ENCODE data around the gene DDX5.

Gene DDX5

GRCh38 chr17:64506201-64506575, at the start of gene DDX5:
Gene DDX5 (minus strand): TSS chr17:64506289. CDS start chr17:64506119, 170 bp downstream.
- peak; percentile 97 to 98 for DNase-seq

- no peak for DNase-seq
These were observed 49.2 kb upstream of the DDX5 start for GRCh38 chr17:64555281-64555680.

- DNase-seq = no peak
These were observed 48.0 kb upstream of the DDX5 start for GRCh38 chr17:64554028-64554637.

- no peak for DNase-seq
These were observed 45.4 kb upstream of the DDX5 start for GRCh38 chr17:64551461-64551860.

GRCh38 chr17:64547319-64547718, 41.2 kb upstream of the DDX5 start:
- DNase-seq = no peak

- no peak for DNase-seq
These were observed 40.6 kb upstream of the DDX5 start for GRCh38 chr17:64546716-64547115.

- DNase-seq = no peak
These were observed 38.7 kb upstream of the DDX5 start for GRCh38 chr17:64544742-64545141.

GRCh38 chr17:64540118-64540776, 34.2 kb upstream of the DDX5 start:
- no peak for DNase-seq

- DNase-seq = no peak
These were observed 32.5 kb upstream of the DDX5 start for GRCh38 chr17:64538508-64539130.

- no peak for DNase-seq
These were observed 31.4 kb upstream of the DDX5 start for GRCh38 chr17:64537488-64537887.

- DNase-seq = no peak
These were observed 30.8 kb upstream of the DDX5 start for GRCh38 chr17:64536913-64537312.

- no peak for DNase-seq
These were observed 29.3 kb upstream of the DDX5 start for GRCh38 chr17:64535357-64535756.

GRCh38 chr17:64534187-64534586, 28.1 kb upstream of the DDX5 start:
- no peak for DNase-seq

GRCh38 chr17:64533784-64534183, 27.7 kb upstream of the DDX5 start:
- no peak for DNase-seq

GRCh38 chr17:64532409-64532808, 26.3 kb upstream of the DDX5 start:
- no peak for DNase-seq

- DNase-seq = no peak
These were observed 25.9 kb upstream of the DDX5 start for GRCh38 chr17:64531955-64532371.

- DNase-seq = no peak
These were observed 23.1 kb upstream of the DDX5 start for GRCh38 chr17:64529221-64529620.

- DNase-seq = no peak
These were observed 21.8 kb upstream of the DDX5 start for GRCh38 chr17:64527914-64528313.

GRCh38 chr17:64520359-64520758, 14.3 kb upstream of the DDX5 start:
- DNase-seq = no peak

GRCh38 chr17:64519601-64520000, 13.5 kb upstream of the DDX5 start:
- DNase-seq = no peak

- no peak for DNase-seq
These were observed 9.7 kb upstream of the DDX5 start for GRCh38 chr17:64515829-64516228.

- no peak for DNase-seq
These were observed 9.3 kb upstream of the DDX5 start for GRCh38 chr17:64515419-64515818.

- DNase-seq = no peak
These were observed 3.1 kb upstream of the DDX5 start for GRCh38 chr17:64509179-64509578.

- no peak for DNase-seq
These were observed 2.6 kb upstream of the DDX5 start for GRCh38 chr17:64508683-64509082.

- peak; percentile 19 to 26 for DNase-seq
These were observed 1.3 kb upstream of the DDX5 start for GRCh38 chr17:64507413-64507782.
